ENCODE measurements around the gene GPC3. TPM values are rescaled to one million over a fixed set of nuclear protein-coding genes. Genes with fewer than 3 reads are reported as not detected.

The GPC3 gene
- total RNA-seq, 1 experiment from 2014 or later, result 32.4 TPM

DNA sequence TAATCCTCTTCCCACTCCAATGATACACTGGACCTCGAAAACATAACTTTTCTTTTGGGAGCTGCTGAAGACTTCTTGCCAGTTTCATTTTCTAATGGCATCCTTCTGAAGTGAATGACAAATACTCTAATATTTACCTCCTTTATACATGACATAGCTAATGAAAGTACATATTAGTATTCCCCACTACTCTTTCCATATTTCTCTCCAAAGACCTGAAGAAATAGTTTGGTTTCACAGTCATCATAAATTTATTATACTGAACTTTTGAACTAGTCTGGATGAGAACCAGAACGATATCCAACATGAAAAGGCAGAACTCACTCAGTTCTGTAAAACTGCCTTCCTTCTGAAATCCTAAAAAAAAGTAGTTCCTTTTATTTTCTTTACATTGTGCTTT is 139.1 kb downstream of the GPC3 start:
- ATAC-seq (no peak), DNase-seq (ENCODE audit: low spot score) (no peak)
- Mint-ChIP-seq H3K27ac (no peak overlapping the region), H3K4me3 (no peak overlapping the region), H3K36me3 (no peaks in the 10 kb centered on the region), H3K4me1 (peaks cover 11% of the 10 kb centered on the region), H3K27me3 (ENCODE audit: low read depth) (no peaks in the 10 kb centered on the region), H3K9me3 (no peaks in the 10 kb centered on the region)
- ChIA-PET POLR2A (no interaction called here), CTCF (no interaction called here)
- TF ChIP-seq, protein P1, sequence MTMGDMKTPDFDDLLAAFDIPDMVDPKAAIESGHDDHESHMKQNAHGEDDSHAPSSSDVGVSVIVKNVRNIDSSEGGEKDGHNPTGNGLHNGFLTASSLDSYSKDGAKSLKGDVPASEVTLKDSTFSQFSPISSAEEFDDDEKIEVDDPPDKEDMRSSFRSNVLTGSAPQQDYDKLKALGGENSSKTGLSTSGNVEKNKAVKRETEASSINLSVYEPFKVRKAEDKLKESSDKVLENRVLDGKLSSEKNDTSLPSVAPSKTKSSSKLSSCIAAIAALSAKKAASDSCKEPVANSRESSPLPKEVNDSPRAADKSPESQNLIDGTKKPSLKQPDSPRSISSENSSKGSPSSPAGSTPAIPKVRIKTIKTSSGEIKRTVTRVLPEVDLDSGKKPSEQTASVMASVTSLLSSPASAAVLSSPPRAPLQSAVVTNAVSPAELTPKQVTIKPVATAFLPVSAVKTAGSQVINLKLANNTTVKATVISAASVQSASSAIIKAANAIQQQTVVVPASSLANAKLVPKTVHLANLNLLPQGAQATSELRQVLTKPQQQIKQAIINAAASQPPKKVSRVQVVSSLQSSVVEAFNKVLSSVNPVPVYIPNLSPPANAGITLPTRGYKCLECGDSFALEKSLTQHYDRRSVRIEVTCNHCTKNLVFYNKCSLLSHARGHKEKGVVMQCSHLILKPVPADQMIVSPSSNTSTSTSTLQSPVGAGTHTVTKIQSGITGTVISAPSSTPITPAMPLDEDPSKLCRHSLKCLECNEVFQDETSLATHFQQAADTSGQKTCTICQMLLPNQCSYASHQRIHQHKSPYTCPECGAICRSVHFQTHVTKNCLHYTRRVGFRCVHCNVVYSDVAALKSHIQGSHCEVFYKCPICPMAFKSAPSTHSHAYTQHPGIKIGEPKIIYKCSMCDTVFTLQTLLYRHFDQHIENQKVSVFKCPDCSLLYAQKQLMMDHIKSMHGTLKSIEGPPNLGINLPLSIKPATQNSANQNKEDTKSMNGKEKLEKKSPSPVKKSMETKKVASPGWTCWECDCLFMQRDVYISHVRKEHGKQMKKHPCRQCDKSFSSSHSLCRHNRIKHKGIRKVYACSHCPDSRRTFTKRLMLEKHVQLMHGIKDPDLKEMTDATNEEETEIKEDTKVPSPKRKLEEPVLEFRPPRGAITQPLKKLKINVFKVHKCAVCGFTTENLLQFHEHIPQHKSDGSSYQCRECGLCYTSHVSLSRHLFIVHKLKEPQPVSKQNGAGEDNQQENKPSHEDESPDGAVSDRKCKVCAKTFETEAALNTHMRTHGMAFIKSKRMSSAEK (CRISPR knock-in tag; IDR thresholded peaks at IDR 0.05; ENCODE audit: borderline replicate concordance), result no peak
- TF ChIP-seq, protein P2, sequence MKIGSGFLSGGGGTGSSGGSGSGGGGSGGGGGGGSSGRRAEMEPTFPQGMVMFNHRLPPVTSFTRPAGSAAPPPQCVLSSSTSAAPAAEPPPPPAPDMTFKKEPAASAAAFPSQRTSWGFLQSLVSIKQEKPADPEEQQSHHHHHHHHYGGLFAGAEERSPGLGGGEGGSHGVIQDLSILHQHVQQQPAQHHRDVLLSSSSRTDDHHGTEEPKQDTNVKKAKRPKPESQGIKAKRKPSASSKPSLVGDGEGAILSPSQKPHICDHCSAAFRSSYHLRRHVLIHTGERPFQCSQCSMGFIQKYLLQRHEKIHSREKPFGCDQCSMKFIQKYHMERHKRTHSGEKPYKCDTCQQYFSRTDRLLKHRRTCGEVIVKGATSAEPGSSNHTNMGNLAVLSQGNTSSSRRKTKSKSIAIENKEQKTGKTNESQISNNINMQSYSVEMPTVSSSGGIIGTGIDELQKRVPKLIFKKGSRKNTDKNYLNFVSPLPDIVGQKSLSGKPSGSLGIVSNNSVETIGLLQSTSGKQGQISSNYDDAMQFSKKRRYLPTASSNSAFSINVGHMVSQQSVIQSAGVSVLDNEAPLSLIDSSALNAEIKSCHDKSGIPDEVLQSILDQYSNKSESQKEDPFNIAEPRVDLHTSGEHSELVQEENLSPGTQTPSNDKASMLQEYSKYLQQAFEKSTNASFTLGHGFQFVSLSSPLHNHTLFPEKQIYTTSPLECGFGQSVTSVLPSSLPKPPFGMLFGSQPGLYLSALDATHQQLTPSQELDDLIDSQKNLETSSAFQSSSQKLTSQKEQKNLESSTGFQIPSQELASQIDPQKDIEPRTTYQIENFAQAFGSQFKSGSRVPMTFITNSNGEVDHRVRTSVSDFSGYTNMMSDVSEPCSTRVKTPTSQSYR (CRISPR knock-in tag; IDR thresholded peaks at IDR 0.05), result no peak
- TF ChIP-seq MXD4 (CRISPR knock-in tag; IDR thresholded peaks at IDR 0.05; ENCODE audit: borderline replicate concordance) (no peak), NR3C1 (CRISPR knock-in tag; conservative IDR thresholded peaks at IDR 0.05; ENCODE audit: low read depth) (no peak), SMAD3 (CRISPR knock-in tag; IDR thresholded peaks at IDR 0.05; ENCODE audit: borderline replicate concordance) (no peak), MYBL2 (CRISPR knock-in tag; IDR thresholded peaks at IDR 0.05) (no peak), ZNF219 (CRISPR knock-in tag; IDR thresholded peaks at IDR 0.05; ENCODE audit: borderline replicate concordance) (no peak), TEAD4 (CRISPR knock-in tag; IDR thresholded peaks at IDR 0.05) (no peak), FOXJ3 (CRISPR knock-in tag; IDR thresholded peaks at IDR 0.05; ENCODE audit: borderline replicate concordance) (no peak)
- TF ChIP-seq, protein P3, sequence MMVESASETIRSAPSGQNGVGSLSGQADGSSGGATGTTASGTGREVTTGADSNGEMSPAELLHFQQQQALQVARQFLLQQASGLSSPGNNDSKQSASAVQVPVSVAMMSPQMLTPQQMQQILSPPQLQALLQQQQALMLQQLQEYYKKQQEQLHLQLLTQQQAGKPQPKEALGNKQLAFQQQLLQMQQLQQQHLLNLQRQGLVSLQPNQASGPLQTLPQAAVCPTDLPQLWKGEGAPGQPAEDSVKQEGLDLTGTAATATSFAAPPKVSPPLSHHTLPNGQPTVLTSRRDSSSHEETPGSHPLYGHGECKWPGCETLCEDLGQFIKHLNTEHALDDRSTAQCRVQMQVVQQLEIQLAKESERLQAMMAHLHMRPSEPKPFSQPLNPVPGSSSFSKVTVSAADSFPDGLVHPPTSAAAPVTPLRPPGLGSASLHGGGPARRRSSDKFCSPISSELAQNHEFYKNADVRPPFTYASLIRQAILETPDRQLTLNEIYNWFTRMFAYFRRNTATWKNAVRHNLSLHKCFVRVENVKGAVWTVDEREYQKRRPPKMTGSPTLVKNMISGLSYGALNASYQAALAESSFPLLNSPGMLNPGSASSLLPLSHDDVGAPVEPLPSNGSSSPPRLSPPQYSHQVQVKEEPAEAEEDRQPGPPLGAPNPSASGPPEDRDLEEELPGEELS (CRISPR knock-in tag; IDR thresholded peaks at IDR 0.05), result no peak
- TF ChIP-seq, protein P4, sequence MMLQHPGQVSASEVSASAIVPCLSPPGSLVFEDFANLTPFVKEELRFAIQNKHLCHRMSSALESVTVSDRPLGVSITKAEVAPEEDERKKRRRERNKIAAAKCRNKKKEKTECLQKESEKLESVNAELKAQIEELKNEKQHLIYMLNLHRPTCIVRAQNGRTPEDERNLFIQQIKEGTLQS (CRISPR knock-in tag; conservative IDR thresholded peaks at IDR 0.05), result no peak
- TF ChIP-seq, protein P5, sequence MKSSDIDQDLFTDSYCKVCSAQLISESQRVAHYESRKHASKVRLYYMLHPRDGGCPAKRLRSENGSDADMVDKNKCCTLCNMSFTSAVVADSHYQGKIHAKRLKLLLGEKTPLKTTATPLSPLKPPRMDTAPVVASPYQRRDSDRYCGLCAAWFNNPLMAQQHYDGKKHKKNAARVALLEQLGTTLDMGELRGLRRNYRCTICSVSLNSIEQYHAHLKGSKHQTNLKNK (CRISPR knock-in tag; IDR thresholded peaks at IDR 0.05), result no peak
- TF ChIP-seq, protein P6, sequence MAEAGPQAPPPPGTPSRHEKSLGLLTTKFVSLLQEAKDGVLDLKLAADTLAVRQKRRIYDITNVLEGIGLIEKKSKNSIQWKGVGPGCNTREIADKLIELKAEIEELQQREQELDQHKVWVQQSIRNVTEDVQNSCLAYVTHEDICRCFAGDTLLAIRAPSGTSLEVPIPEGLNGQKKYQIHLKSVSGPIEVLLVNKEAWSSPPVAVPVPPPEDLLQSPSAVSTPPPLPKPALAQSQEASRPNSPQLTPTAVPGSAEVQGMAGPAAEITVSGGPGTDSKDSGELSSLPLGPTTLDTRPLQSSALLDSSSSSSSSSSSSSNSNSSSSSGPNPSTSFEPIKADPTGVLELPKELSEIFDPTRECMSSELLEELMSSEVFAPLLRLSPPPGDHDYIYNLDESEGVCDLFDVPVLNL (CRISPR knock-in tag; IDR thresholded peaks at IDR 0.05; ENCODE audit: borderline replicate concordance, low read depth), result no peak
- TF ChIP-seq, protein P7, sequence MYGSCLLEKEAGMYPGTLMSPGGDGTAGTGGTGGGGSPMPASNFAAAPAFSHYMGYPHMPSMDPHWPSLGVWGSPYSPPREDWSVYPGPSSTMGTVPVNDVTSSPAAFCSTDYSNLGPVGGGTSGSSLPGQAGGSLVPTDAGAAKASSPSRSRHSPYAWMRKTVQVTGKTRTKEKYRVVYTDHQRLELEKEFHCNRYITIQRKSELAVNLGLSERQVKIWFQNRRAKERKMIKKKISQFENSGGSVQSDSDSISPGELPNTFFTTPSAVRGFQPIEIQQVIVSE (CRISPR knock-in tag; IDR thresholded peaks at IDR 0.05; ENCODE audit: borderline replicate concordance), result no peak
- TF ChIP-seq, protein P8, sequence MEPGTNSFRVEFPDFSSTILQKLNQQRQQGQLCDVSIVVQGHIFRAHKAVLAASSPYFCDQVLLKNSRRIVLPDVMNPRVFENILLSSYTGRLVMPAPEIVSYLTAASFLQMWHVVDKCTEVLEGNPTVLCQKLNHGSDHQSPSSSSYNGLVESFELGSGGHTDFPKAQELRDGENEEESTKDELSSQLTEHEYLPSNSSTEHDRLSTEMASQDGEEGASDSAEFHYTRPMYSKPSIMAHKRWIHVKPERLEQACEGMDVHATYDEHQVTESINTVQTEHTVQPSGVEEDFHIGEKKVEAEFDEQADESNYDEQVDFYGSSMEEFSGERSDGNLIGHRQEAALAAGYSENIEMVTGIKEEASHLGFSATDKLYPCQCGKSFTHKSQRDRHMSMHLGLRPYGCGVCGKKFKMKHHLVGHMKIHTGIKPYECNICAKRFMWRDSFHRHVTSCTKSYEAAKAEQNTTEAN (CRISPR knock-in tag; IDR thresholded peaks at IDR 0.05), result no peak
- TF ChIP-seq, protein P9, sequence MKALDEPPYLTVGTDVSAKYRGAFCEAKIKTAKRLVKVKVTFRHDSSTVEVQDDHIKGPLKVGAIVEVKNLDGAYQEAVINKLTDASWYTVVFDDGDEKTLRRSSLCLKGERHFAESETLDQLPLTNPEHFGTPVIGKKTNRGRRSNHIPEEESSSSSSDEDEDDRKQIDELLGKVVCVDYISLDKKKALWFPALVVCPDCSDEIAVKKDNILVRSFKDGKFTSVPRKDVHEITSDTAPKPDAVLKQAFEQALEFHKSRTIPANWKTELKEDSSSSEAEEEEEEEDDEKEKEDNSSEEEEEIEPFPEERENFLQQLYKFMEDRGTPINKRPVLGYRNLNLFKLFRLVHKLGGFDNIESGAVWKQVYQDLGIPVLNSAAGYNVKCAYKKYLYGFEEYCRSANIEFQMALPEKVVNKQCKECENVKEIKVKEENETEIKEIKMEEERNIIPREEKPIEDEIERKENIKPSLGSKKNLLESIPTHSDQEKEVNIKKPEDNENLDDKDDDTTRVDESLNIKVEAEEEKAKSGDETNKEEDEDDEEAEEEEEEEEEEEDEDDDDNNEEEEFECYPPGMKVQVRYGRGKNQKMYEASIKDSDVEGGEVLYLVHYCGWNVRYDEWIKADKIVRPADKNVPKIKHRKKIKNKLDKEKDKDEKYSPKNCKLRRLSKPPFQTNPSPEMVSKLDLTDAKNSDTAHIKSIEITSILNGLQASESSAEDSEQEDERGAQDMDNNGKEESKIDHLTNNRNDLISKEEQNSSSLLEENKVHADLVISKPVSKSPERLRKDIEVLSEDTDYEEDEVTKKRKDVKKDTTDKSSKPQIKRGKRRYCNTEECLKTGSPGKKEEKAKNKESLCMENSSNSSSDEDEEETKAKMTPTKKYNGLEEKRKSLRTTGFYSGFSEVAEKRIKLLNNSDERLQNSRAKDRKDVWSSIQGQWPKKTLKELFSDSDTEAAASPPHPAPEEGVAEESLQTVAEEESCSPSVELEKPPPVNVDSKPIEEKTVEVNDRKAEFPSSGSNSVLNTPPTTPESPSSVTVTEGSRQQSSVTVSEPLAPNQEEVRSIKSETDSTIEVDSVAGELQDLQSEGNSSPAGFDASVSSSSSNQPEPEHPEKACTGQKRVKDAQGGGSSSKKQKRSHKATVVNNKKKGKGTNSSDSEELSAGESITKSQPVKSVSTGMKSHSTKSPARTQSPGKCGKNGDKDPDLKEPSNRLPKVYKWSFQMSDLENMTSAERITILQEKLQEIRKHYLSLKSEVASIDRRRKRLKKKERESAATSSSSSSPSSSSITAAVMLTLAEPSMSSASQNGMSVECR (CRISPR knock-in tag; IDR thresholded peaks at IDR 0.05; ENCODE audit: borderline replicate concordance), result no peak
- TF ChIP-seq, protein P10, sequence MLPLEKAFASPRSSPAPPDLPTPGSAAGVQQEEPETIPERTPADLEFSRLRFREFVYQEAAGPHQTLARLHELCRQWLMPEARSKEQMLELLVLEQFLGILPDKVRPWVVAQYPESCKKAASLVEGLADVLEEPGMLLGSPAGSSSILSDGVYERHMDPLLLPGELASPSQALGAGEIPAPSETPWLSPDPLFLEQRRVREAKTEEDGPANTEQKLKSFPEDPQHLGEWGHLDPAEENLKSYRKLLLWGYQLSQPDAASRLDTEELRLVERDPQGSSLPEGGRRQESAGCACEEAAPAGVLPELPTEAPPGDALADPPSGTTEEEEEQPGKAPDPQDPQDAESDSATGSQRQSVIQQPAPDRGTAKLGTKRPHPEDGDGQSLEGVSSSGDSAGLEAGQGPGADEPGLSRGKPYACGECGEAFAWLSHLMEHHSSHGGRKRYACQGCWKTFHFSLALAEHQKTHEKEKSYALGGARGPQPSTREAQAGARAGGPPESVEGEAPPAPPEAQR (CRISPR knock-in tag; IDR thresholded peaks at IDR 0.05), result no peak
